H1 (cell line): ENCODE results near the gene BCAM. TPM values are rescaled to one million over a fixed set of nuclear protein-coding genes. Genes with fewer than 3 reads are reported as not detected.

ENCODE experiments used
- CTCF ChIA-PET: fragments of 300-600 bp; sonication (Branson Sonifier 250); formaldehyde crosslinking; loops from one replicate; lab custom pipeline; 2021; ENCODE audit not compliant: partially characterized antibody; lab: Charles Lee
- POLR2A ChIA-PET: fragments of 300-600 bp; sonication (Branson Sonifier 250); formaldehyde crosslinking; loops from one replicate; lab custom pipeline; 2021; ENCODE audit warnings: inconsistent platforms; ENCODE audit not compliant: partially characterized antibody; lab: Charles Lee
- DNase-seq, 2 experiments: peaks; one replicate each; pipeline versions ENCODE4 v3.0.0 to v3.0.0-alpha.2; 2010 to 2022; ENCODE audit warnings: low spot score in 2 of 2, low read depth in 1 of 2, mixed read lengths in 1 of 2
- FAIRE-seq: peaks from 2 replicates; lab custom pipeline; 2011; peaks lifted over from hg19 to GRCh38; lab: Jason Lieb, UNC
- H2AFZ ChIP-seq: 2 replicates; pipeline ENCODE4 v1.8.1; 2012; ENCODE audit warnings: low read length, inconsistent platforms
- H2AK5ac ChIP-seq: 2 replicates; pipeline ENCODE4 v1.6.1; 2013; ENCODE audit warnings: low read depth, low read length
- H2BK120ac ChIP-seq: replicated peaks from 2 replicates; pipeline ENCODE3; 2013; ENCODE audit warnings: low read depth, low read length, inconsistent platforms
- H2BK12ac ChIP-seq: 2 replicates; pipeline ENCODE4 v1.6.1; 2013; ENCODE audit warnings: low read depth, low read length
- H2BK15ac ChIP-seq: 2 replicates; pipeline ENCODE4 v1.6.1; 2013; ENCODE audit warnings: low read length
- H2BK20ac ChIP-seq: 2 replicates; pipeline ENCODE4 v1.6.1; 2013; ENCODE audit warnings: low read length
- H2BK5ac ChIP-seq: 2 replicates; pipeline ENCODE4 v1.6.1; 2013; ENCODE audit warnings: low read depth, low read length
- H3K14ac ChIP-seq: 2 replicates; pipeline ENCODE4 v1.6.1; 2013; ENCODE audit warnings: inconsistent platforms; ENCODE audit not compliant: insufficient read length
- H3K18ac ChIP-seq: 2 replicates; pipeline ENCODE4 v1.6.1; 2013; ENCODE audit warnings: low read length; ENCODE audit errors: extremely low read depth
- H3K23ac ChIP-seq: 2 replicates; pipeline ENCODE4 v1.6.1; 2013; ENCODE audit warnings: inconsistent platforms; ENCODE audit not compliant: insufficient read length
- H3K23me2 ChIP-seq: 2 replicates; pipeline ENCODE4 v1.6.1; 2013; ENCODE audit warnings: low read depth, low read length
- H3K27ac ChIP-seq: 2 replicates; pipeline ENCODE4 v1.6.1; 2011; ENCODE audit warnings: low read depth, low read length, inconsistent platforms
- H3K27me3 ChIP-seq, 4 experiments: replicated peaks in 1 of 4; 1 replicate in 1 of 4; 2 replicates in 3 of 4; pipeline versions ENCODE4 v1.6.1 to v1.8.1; 2011 to 2013; ENCODE audit warnings: low read length in 3 of 4, mild to moderate bottlenecking in 3 of 4, inconsistent platforms in 2 of 4, mixed read lengths in 2 of 4, moderate library complexity in 1 of 4; ENCODE audit not compliant: control insufficient read depth in 3 of 4, insufficient read depth in 3 of 4; ENCODE audit errors: extremely low read depth in 1 of 4
- H3K36me3 ChIP-seq, 4 experiments: 2 replicates each; pipeline versions ENCODE4 v1.6.1 to v1.8.1; 2011 to 2013; ENCODE audit warnings: mild to moderate bottlenecking in 4 of 4, low read length in 3 of 4, moderate library complexity in 2 of 4, control low read depth in 1 of 4, inconsistent platforms in 1 of 4; ENCODE audit not compliant: insufficient read depth in 4 of 4, control insufficient read depth in 2 of 4
- H3K4ac ChIP-seq: replicated peaks from 2 replicates; pipeline ENCODE3; 2013; ENCODE audit warnings: low read length, low read depth, mixed read lengths, inconsistent platforms; ENCODE audit not compliant: insufficient read length
- H3K4me1 ChIP-seq, 4 experiments: replicated peaks in 1 of 4; 1 replicate in 1 of 4; 2 replicates in 3 of 4; pipeline versions ENCODE4 v1.6.1 to v1.8.1; 2011 to 2013; ENCODE audit warnings: low read length in 3 of 4, inconsistent platforms in 2 of 4, mixed read lengths in 1 of 4; ENCODE audit not compliant: insufficient read depth in 4 of 4, control insufficient read depth in 3 of 4
- H3K4me2 ChIP-seq, 2 experiments: 2 replicates each; pipeline versions ENCODE4 v1.6.1 to v1.8.1; 2011 to 2013; ENCODE audit warnings: low read depth in 2 of 2, low read length in 2 of 2, control low read depth in 1 of 2, inconsistent platforms in 1 of 2, mild to moderate bottlenecking in 1 of 2; ENCODE audit not compliant: insufficient read depth in 1 of 2
- H3K4me3 ChIP-seq, 4 experiments: fragments of 200-600, 300-600 bp in 1 of 4; sonication (generic), shearing (Covaris generic), sonication (Bioruptor Twin) in 1 of 4; 2 replicates each; pipeline versions ENCODE4 v1.5.1 to v1.8.1; 2011 to 2016; ENCODE audit warnings: low read length in 4 of 4, low read depth in 3 of 4, control low read depth in 2 of 4, inconsistent platforms in 2 of 4, mild to moderate bottlenecking in 2 of 4, mixed read lengths in 1 of 4, moderate library complexity in 1 of 4; ENCODE audit not compliant: insufficient read depth in 2 of 4; ENCODE audit errors: extremely low read depth in 1 of 4
- H3K56ac ChIP-seq: replicated peaks from 2 replicates; pipeline ENCODE3; 2013; ENCODE audit warnings: low read depth, mild to moderate bottlenecking, mixed read lengths, low read length, inconsistent platforms; ENCODE audit not compliant: insufficient read length
- H3K79me1 ChIP-seq: 2 replicates; pipeline ENCODE4 v1.6.1; 2013; ENCODE audit warnings: low read depth, low read length, control low read depth
- H3K79me2 ChIP-seq, 2 experiments: 2 replicates each; pipeline versions ENCODE4 v1.6.1 to v1.8.1; 2012 to 2013; ENCODE audit warnings: low read length in 2 of 2, mild to moderate bottlenecking in 2 of 2, inconsistent platforms in 1 of 2; ENCODE audit not compliant: insufficient read depth in 2 of 2, control insufficient read depth in 1 of 2
- H3K9ac ChIP-seq, 4 experiments: replicated peaks in 1 of 4; 1 replicate in 1 of 4; 2 replicates in 3 of 4; pipeline versions ENCODE4 v1.6.1 to v1.8.1; 2011 to 2013; ENCODE audit warnings: low read depth in 3 of 4, low read length in 3 of 4, control low read depth in 2 of 4, mild to moderate bottlenecking in 2 of 4, moderate library complexity in 2 of 4, inconsistent platforms in 1 of 4; ENCODE audit errors: extremely low read depth in 1 of 4
- H3K9me3 ChIP-seq, 2 experiments: 2 replicates each; pipeline versions ENCODE4 v1.6.1 to v1.8.1; 2012 to 2013; ENCODE audit warnings: mild to moderate bottlenecking in 2 of 2, moderate library complexity in 2 of 2, control low read depth in 1 of 2, inconsistent platforms in 1 of 2, low read depth in 1 of 2, low read length in 1 of 2, mixed read lengths in 1 of 2; ENCODE audit not compliant: insufficient read depth in 2 of 2
- H4K20me1 ChIP-seq, 2 experiments: replicated peaks in 1 of 2; 2 replicates each; pipeline versions ENCODE3 to v1.8.1; 2011 to 2013; ENCODE audit warnings: inconsistent platforms in 2 of 2, low read length in 2 of 2, mild to moderate bottlenecking in 1 of 2; ENCODE audit not compliant: insufficient read depth in 2 of 2, control insufficient read depth in 1 of 2
- H4K5ac ChIP-seq: 2 replicates; pipeline ENCODE4 v1.6.1; 2013; ENCODE audit warnings: low read length, low read depth, mixed read lengths, inconsistent platforms; ENCODE audit not compliant: insufficient read length
- H4K8ac ChIP-seq: 2 replicates; pipeline ENCODE4 v1.8.0; 2013; ENCODE audit warnings: mild to moderate bottlenecking, moderate library complexity, low read length, inconsistent platforms; ENCODE audit not compliant: insufficient read depth; ENCODE audit errors: extremely low read depth
- H4K91ac ChIP-seq: replicated peaks from 2 replicates; pipeline ENCODE3; 2013; ENCODE audit warnings: low read length, mixed read lengths, inconsistent platforms; ENCODE audit not compliant: insufficient read length
- EGR1 ChIP-seq: IDR thresholded peaks from 2 replicates; pipeline ENCODE4 v1.6.1; 2011; ENCODE audit warnings: low read depth, low read length, borderline replicate concordance
- WGBS, 2 experiments: shearing (Covaris generic) in 1 of 2; methylation state at CpG; one replicate each; pipeline versions ENCODE4 v1.1.6 to v1.1.7; 2013 to 2015; ENCODE audit warnings: low lambda C conversion rate in 2 of 2, mixed read lengths in 2 of 2, inconsistent platforms in 1 of 2, low coverage in 1 of 2, missing lambda C conversion rate in 1 of 2; ENCODE audit not compliant: insufficient replicate concordance in 2 of 2, insufficient coverage in 1 of 2, insufficient read length in 1 of 2; ENCODE audit errors: extremely low coverage in 1 of 2, missing lambda C conversion rate in 1 of 2; 5-methylcytosine and 5-hydroxymethylcytosine counted together
- polyA plus RNA-seq, 7 experiments: library from polyadenylated mRNA; depleted of rRNA in 3 of 7; stranded (reverse) in 5 of 7; unstranded in 2 of 7; fragments of >200 nt in 5 of 7; fragments of 200-250 nt in 2 of 7; gene quantifications; 1 replicate in 5 of 7; 2 replicates in 1 of 7; 4 replicates in 1 of 7; pipeline versions ENCODE4 v1.2.1 to v1.2.3, GENCODE V29; 2011 to 2013; ENCODE audit warnings: missing spikeins in 2 of 7, mixed read lengths in 2 of 7
- total RNA-seq: library from RNA; stranded (reverse); fragmentation: NEBNext Ultra II Directional; extraction: Animal tissue kit (Norgen Biotek cat#: 25700); gene quantifications from 2 replicates; pipeline ENCODE4 v1.2.1, GENCODE V29; 2021

Gene BCAM
- total and polyA plus RNA-seq, 2 of the 8 experiments (the other 6 are each of a cell fraction or from before 2014, with no cell fraction given) = 32.5 to 81.4 TPM

- Histone ChIP-seq H3K23ac (no peak overlapping the region), H3K9me3 (no peaks in the 10 kb centered on the region), H2BK5ac (no peak overlapping the region), H3K27me3 (peaks cover 0 to 2% (median 0%) of the 10 kb centered on the region in 4 experiments; a peak in 1 of 7 replicates), H2AFZ (no peak overlapping the region), H3K18ac (no peak overlapping the region), H3K79me2 (no peaks in the 10 kb centered on the region), H4K8ac (no peak overlapping the region), H4K5ac (no peak overlapping the region), H2BK120ac (no peak overlapping the region), H3K4ac (no peak overlapping the region), H3K4me2 (no peak overlapping the region), H2BK20ac (peak overlapping the region; percentile 86; the same call in 1 of the 2 replicates), H3K9ac (no peak overlapping the region), H3K4me1 (peaks cover 0 to 9% (median 4%) of the 10 kb centered on the region in 4 experiments; a peak in 6 of 7 replicates), H3K56ac (no peak overlapping the region), H4K91ac (no peak overlapping the region), H3K23me2 (peaks cover 3% of the 10 kb centered on the region; the same call in 1 of the 2 replicates), H4K20me1 (no peaks in the 10 kb centered on the region), H3K27ac (no peak overlapping the region), H2BK12ac (no peak overlapping the region), H3K36me3 (0 out of 8 replicates have a peak, but pooled peaks cover 0 to under 1% (median 0%) of the 10 kb centered on the region in 4 experiments), H2BK15ac (no peak overlapping the region), H3K79me1 (no peaks in the 10 kb centered on the region; the same call in 1 of the 2 replicates), H3K4me3 (no peak overlapping the region), H3K14ac (no peak overlapping the region), H2AK5ac (no peak overlapping the region)
- no peak for DNase-seq
- no peak for FAIRE-seq
- POLR2A ChIA-PET = no interaction called here
- TF ChIP-seq EGR1 = no peak
- 93% methylated on average over 6 of the region's 6 CpGs; no CpG with 5 or more reads in 1 of the 2 experiments for WGBS, 2 experiments
- CTCF ChIA-PET = interaction anchor here (0.8 to 16.4 kb wide), 3 partner anchors 11 to 51 kb away, joined by 4 to 468 read pairs (median 64); partner anchors contain the start of gene BCAM
These were observed 33.1 kb upstream of the BCAM start for GRCh38 chr19:44775676-44776240.
